K562 (cell line): ENCODE results near the gene SH3TC2.

Experiments used
- CTCF ChIP-seq, 3 experiments: IDR thresholded peaks in 2 of 3; conservative IDR thresholded peaks in 1 of 3; 2 replicates each; pipeline ENCODE4 v1.5.1; 2011 to 2012; ENCODE audit warnings: low read length in 3 of 3, mild to moderate bottlenecking in 3 of 3, control low read depth in 2 of 3, improper control_type of control experiment in 1 of 3, inconsistent platforms in 1 of 3, low read depth in 1 of 3, mixed read lengths in 1 of 3, moderate library complexity in 1 of 3; ENCODE audit not compliant: insufficient read depth in 2 of 3
- POLR2AphosphoS5 ChIP-seq: IDR thresholded peaks from 2 replicates; pipeline ENCODE4 v1.6.1; 2011; ENCODE audit warnings: mild to moderate bottlenecking, low read depth, low read length, moderate library complexity; ENCODE audit not compliant: control insufficient read depth, insufficient read depth
- ZC3H4 ChIP-seq: sonication (generic); formaldehyde crosslinking; IDR thresholded peaks from 2 replicates; pipeline ENCODE4 v1.9.0; 2021; ENCODE audit warnings: missing genetic modification reagents, borderline replicate concordance
- TF ChIP-seq, protein P1 (sequence below): fragments of 450-650 bp; IDR thresholded peaks from 2 replicates; pipeline ENCODE4 v1.6.1; 2016; ENCODE audit warnings: antibody characterized with exemption

- TF ChIP-seq POLR2AphosphoS5 (no peak), ZC3H4 (CRISPR knock-in tag) (no peak), CTCF (IDR thresholded peaks at IDR 0.05 in 2 of 3, conservative IDR thresholded peaks at IDR 0.05 in 1 of 3; ENCODE audit: insufficient read depth in 2 of 3, low read depth in 1 of 3, low read length in 3 of 3) (no peak)
- TF ChIP-seq, protein P1, sequence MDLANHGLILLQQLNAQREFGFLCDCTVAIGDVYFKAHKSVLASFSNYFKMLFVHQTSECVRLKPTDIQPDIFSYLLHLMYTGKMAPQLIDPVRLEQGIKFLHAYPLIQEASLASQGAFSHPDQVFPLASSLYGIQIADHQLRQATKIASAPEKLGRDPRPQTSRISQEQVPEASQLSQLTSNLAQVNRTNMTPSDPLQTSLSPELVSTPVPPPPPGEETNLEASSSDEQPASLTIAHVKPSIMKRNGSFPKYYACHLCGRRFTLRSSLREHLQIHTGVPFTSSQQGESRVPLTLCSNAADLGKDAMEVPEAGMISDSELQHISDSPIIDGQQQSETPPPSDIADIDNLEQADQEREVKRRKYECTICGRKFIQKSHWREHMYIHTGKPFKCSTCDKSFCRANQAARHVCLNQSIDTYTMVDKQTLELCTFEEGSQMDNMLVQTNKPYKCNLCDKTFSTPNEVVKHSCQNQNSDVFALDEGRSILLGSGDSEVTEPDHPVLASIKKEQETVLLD, result no peak
Measured at GRCh38 chr5:149089796-149090195, 26.9 kb upstream of the SH3TC2 start.
